Activated CD4-positive, alpha-beta T cell treated with anti-CD3 and anti-CD28 coated beads, Interleukin-2, amount 10 ng/mL, durations not matched to agents 24 days and 14 days (primary cell): ENCODE measurements around the gene SPPL2C. TPM values are rescaled to one million over a fixed set of nuclear protein-coding genes. Genes with fewer than 3 reads are reported as not detected.

Source experiments
- DNase-seq: peaks from one replicate; pipeline ENCODE4 v3.0.0; 2022
- H3K27ac Mint-ChIP-seq: one replicate; pipeline ENCODE4 v1.8.0; 2022; ENCODE audit warnings: mild to moderate bottlenecking, mixed read lengths
- H3K27me3 Mint-ChIP-seq: one replicate; pipeline ENCODE4 v1.8.0; 2022; ENCODE audit warnings: mixed read lengths
- H3K36me3 Mint-ChIP-seq: one replicate; pipeline ENCODE4 v1.8.0; 2022; ENCODE audit warnings: low read depth, mild to moderate bottlenecking, mixed read lengths
- H3K4me1 Mint-ChIP-seq: one replicate; pipeline ENCODE4 v1.8.0; 2021; ENCODE audit warnings: mixed read lengths
- H3K4me3 Mint-ChIP-seq: one replicate; pipeline ENCODE4 v1.8.0; 2022; ENCODE audit warnings: mild to moderate bottlenecking, moderate library complexity, mixed read lengths
- H3K9me3 Mint-ChIP-seq: one replicate; pipeline ENCODE4 v1.8.0; 2021; ENCODE audit warnings: mixed read lengths
- intact Hi-C: fragments of 100-400 bp; cut with micrococcal nuclease; formaldehyde crosslinking; loops from one replicate; pipeline ENCODE4 v1.15.1; 2023
- total RNA-seq: library from RNA; stranded (reverse); gene quantifications from 2 replicates; pipeline ENCODE4 v1.2.3, GENCODE V29; 2022

The SPPL2C gene
- total RNA-seq, 1 donor from 2014 or later = not detected

DNA sequence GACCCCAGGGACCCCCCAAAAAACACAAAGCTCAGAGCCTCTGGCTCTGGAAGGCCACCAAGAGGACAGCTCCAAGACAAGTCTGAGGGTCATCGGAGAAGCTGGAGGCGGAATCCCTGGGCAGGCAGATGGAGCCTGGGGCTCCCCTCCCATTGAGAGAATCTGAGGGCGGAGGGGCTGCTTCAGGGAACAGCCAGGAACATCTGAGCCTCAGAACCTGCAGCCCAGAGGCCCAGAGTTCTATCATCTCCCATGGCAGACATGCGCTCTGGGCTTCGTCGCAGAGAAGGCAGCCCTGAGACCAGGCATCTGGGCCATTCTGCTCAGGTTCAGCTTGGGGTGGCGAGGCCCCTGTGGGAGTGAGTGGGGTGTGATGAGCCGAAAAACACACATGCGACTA is 7.1 kb upstream of the SPPL2C start:
- Mint-ChIP-seq H3K4me1 (no peaks in the 10 kb centered on the region), H3K36me3 (no peaks in the 10 kb centered on the region), H3K9me3 (no peaks in the 10 kb centered on the region), H3K27me3 (no peaks in the 10 kb centered on the region), H3K27ac (no peak overlapping the region), H3K4me3 (no peak overlapping the region)
- intact Hi-C loops = no loop called here
- DNase-seq = no peak

DNA sequence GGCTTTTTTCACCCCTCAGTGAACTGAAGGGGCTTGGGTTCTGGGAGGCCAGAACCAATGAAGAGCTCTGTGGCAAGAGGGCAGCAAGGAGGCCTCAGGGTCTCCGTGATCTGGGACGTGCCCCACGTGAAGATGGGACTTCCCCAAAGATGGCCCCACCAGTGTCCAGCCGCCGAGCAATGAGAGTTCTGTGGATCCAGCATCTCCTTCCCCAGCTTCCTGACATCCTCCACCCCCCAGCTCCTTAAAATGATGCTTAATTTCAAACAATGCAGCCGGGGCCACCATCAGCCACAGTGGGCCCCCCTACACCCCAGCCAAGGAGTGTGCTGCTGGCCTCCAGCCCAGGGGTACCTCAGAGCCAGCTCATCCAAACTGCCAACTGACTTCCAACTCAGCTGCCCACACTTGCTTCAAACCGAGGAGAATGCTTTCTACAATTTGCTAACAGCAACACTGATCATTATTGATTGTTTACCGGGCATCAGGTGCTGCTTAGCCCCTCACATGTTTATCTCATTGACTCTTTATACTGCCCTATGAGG is 5.9 kb upstream of the SPPL2C start:
- H3K27me3 Mint-ChIP-seq = no peaks in the 10 kb centered on the region
- no peak for DNase-seq
- H3K9me3 Mint-ChIP-seq = no peaks in the 10 kb centered on the region
- H3K4me1 Mint-ChIP-seq = no peaks in the 10 kb centered on the region
- no peak overlapping the region for H3K27ac Mint-ChIP-seq
- H3K36me3 Mint-ChIP-seq = no peaks in the 10 kb centered on the region
- no peak overlapping the region for H3K4me3 Mint-ChIP-seq
- intact Hi-C loops = no loop called here

DNA sequence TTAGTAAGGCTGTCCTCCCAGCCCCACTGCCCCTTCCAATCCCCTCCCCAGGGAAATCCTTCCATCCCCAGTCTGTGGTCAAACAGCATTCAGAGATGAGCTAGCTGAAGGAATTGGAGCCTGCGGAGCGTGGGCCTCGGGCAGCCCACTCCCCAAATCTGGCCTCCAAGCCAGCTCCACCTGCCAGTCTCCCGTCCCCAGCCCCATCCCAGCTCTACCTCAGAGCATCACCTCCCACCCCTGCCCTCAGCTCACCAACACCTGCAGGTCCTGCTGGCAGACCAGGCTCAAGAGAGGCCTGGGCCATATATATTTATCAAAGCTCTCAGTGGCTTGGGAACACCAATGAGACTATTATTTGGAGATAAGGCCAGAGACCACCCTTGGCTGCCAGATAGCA is 5.2 kb upstream of the SPPL2C start:
- Mint-ChIP-seq H3K9me3 (no peaks in the 10 kb centered on the region), H3K36me3 (no peaks in the 10 kb centered on the region), H3K4me1 (no peaks in the 10 kb centered on the region), H3K4me3 (no peak overlapping the region), H3K27ac (no peak overlapping the region), H3K27me3 (no peaks in the 10 kb centered on the region)
- no peak for DNase-seq
- intact Hi-C loops = no loop called here

DNA sequence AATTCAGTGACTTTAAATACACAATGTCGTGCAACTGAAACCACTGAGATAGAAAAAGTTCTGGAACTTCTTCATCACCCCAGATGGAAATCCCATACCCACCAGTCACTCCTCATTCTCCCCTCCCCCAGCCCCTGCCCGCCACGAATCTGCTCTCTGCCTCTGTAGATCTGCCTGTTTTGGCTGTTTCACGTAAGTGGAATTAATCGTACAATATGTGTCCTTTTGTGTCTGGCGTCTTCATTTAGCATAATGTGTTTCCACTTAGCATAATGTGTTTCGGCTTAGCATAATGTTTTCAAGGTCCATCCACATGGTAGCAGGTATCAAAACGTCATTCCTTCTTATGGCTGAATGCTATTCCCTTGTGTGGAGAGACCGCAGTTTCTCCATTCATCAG is 3.5 kb upstream of the SPPL2C start:
- no peaks in the 10 kb centered on the region for H3K4me1 Mint-ChIP-seq
- intact Hi-C loops = no loop called here
- no peak overlapping the region for H3K27ac Mint-ChIP-seq
- no peaks in the 10 kb centered on the region for H3K36me3 Mint-ChIP-seq
- H3K9me3 Mint-ChIP-seq = no peaks in the 10 kb centered on the region
- H3K4me3 Mint-ChIP-seq = no peak overlapping the region
- DNase-seq = no peak
- no peaks in the 10 kb centered on the region for H3K27me3 Mint-ChIP-seq

GRCh38 chr17:45841883-45842525 is 2.7 kb upstream of the SPPL2C start:
- Mint-ChIP-seq H3K4me1 (no peaks in the 10 kb centered on the region), H3K9me3 (no peaks in the 10 kb centered on the region), H3K27me3 (no peaks in the 10 kb centered on the region), H3K36me3 (no peaks in the 10 kb centered on the region), H3K27ac (no peak overlapping the region), H3K4me3 (no peak overlapping the region)
- no peak for DNase-seq
- intact Hi-C loops = no loop called here

DNA sequence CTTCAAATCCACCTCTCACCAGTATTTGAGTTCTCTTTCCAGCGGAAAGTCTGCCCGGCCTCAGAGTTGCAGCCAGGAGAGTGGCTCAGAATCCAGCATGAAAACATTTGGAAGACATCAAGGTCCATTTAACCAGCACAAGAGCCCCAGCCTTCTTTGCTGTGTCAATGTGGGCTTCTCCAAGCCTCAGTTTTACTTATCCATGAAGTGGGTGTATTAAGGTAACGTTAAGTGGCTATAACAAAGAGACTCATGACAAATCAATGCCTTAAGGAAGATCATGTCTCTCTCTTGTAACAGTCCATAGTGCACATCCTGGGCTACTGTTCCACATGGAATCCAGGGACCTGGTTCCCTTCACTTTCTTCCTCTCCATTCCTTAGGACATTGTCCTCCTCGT is 959 bp upstream of the SPPL2C start:
- Mint-ChIP-seq H3K4me3 (no peak overlapping the region), H3K9me3 (no peaks in the 10 kb centered on the region), H3K27ac (no peak overlapping the region), H3K4me1 (no peaks in the 10 kb centered on the region), H3K27me3 (no peaks in the 10 kb centered on the region), H3K36me3 (no peaks in the 10 kb centered on the region)
- no peak for DNase-seq
- intact Hi-C loops = no loop called here

- intact Hi-C loops = no loop called here
- Mint-ChIP-seq H3K27me3 (no peaks in the 10 kb centered on the region), H3K9me3 (no peaks in the 10 kb centered on the region), H3K4me1 (no peaks in the 10 kb centered on the region), H3K27ac (no peak overlapping the region), H3K4me3 (no peak overlapping the region), H3K36me3 (no peaks in the 10 kb centered on the region)
- DNase-seq = no peak
Observed at GRCh38 chr17:45845376-45846185, 900 bp downstream of the SPPL2C start.

DNA sequence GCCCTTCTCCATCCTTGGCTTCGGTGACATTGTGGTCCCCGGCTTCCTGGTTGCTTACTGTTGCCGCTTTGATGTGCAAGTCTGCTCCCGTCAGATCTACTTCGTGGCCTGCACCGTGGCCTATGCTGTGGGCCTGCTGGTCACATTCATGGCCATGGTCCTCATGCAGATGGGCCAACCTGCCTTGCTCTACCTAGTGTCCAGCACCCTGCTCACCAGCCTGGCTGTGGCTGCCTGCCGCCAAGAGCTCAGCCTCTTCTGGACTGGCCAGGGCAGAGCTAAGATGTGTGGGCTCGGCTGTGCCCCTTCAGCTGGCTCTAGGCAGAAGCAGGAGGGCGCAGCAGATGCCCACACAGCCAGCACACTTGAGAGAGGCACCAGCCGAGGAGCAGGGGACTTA is 1.5 kb downstream of the SPPL2C start:
- Mint-ChIP-seq H3K4me3 (no peak overlapping the region), H3K27ac (no peak overlapping the region), H3K27me3 (peaks cover 4% of the 10 kb centered on the region), H3K36me3 (no peaks in the 10 kb centered on the region), H3K9me3 (no peaks in the 10 kb centered on the region), H3K4me1 (no peaks in the 10 kb centered on the region)
- intact Hi-C loops = no loop called here
- no peak for DNase-seq

GRCh38 chr17:45846646-45847045 is 2.0 kb downstream of the SPPL2C start:
- Mint-ChIP-seq H3K27ac (no peak overlapping the region), H3K4me1 (no peaks in the 10 kb centered on the region), H3K27me3 (peaks cover 4% of the 10 kb centered on the region), H3K9me3 (no peaks in the 10 kb centered on the region), H3K4me3 (no peak overlapping the region), H3K36me3 (no peaks in the 10 kb centered on the region)
- intact Hi-C loops = no loop called here
- no peak for DNase-seq

- no peak for DNase-seq
- intact Hi-C loops = no loop called here
- H3K27me3 Mint-ChIP-seq = peaks cover 8% of the 10 kb centered on the region
- H3K36me3 Mint-ChIP-seq = no peaks in the 10 kb centered on the region
- H3K27ac Mint-ChIP-seq = no peak overlapping the region
- no peak overlapping the region for H3K4me3 Mint-ChIP-seq
- H3K4me1 Mint-ChIP-seq = no peaks in the 10 kb centered on the region
- H3K9me3 Mint-ChIP-seq = no peaks in the 10 kb centered on the region
Observed at GRCh38 chr17:45847101-45847500, 2.4 kb downstream of the SPPL2C start.

GRCh38 chr17:45847747-45848146 is 3.1 kb downstream of the SPPL2C start:
- peaks cover 4% of the 10 kb centered on the region for H3K4me1 Mint-ChIP-seq
- no peak for DNase-seq
- intact Hi-C loops = no loop called here
- H3K4me3 Mint-ChIP-seq = no peak overlapping the region
- H3K9me3 Mint-ChIP-seq = no peaks in the 10 kb centered on the region
- H3K27ac Mint-ChIP-seq = no peak overlapping the region
- no peaks in the 10 kb centered on the region for H3K36me3 Mint-ChIP-seq
- H3K27me3 Mint-ChIP-seq = peaks cover 11% of the 10 kb centered on the region

DNA sequence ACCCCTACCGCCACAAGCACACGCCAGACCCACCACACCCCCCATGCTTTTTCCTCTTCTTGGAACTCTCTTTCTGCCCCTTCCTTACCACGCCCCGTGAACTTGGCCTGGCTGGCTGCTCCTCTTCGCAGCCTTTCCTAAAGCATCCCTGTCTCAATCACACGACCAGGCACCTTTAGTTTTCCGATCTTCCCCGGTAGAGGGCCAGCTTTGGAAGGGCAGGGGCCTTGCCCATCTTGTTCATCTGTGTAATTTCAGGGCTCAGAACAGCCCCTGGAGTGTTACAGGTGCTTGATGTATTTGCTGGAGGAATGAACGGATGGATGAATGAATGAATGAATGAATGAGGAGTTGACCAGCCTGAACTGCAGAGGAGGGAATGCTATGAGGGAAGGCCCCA is 3.7 kb downstream of the SPPL2C start:
- DNase-seq = no peak
- H3K27me3 Mint-ChIP-seq = peaks cover 11% of the 10 kb centered on the region
- no peaks in the 10 kb centered on the region for H3K9me3 Mint-ChIP-seq
- H3K4me3 Mint-ChIP-seq = no peak overlapping the region
- H3K27ac Mint-ChIP-seq = no peak overlapping the region
- H3K4me1 Mint-ChIP-seq = peaks cover 4% of the 10 kb centered on the region
- intact Hi-C loops = no loop called here
- no peaks in the 10 kb centered on the region for H3K36me3 Mint-ChIP-seq

GRCh38 chr17:45848868-45849535 is 4.3 kb downstream of the SPPL2C start:
- Mint-ChIP-seq H3K4me3 (no peak overlapping the region), H3K36me3 (no peaks in the 10 kb centered on the region), H3K4me1 (peaks cover 4% of the 10 kb centered on the region), H3K27ac (no peak overlapping the region), H3K9me3 (no peaks in the 10 kb centered on the region), H3K27me3 (peaks cover 11% of the 10 kb centered on the region)
- DNase-seq = no peak
- intact Hi-C loops = no loop called here

- Mint-ChIP-seq H3K9me3 (no peaks in the 10 kb centered on the region), H3K4me1 (peaks cover 4% of the 10 kb centered on the region), H3K4me3 (no peak overlapping the region), H3K27ac (no peak overlapping the region), H3K36me3 (no peaks in the 10 kb centered on the region), H3K27me3 (peaks cover 11% of the 10 kb centered on the region)
- intact Hi-C loops = no loop called here
- DNase-seq = no peak
Observed at GRCh38 chr17:45849536-45849990, 4.9 kb downstream of the SPPL2C start.
